Neural cell (in vitro differentiated cells): ENCODE data around the gene KRTAP4-4. TPM values are rescaled to one million over a fixed set of nuclear protein-coding genes. Genes with fewer than 3 reads are reported as not detected.
"Not testable (repeated sequence)": the region's sequence is repeated elsewhere in the genome, so short reads cannot be mapped to it uniquely, and the experiment has no call there.

Source experiments
- H2AFZ ChIP-seq: fragments of 200-600, 300-800 bp; sonication (generic), shearing (Covaris generic); 2 replicates; pipeline ENCODE4 v1.6.0; 2014; ENCODE audit warnings: low read depth, mild to moderate bottlenecking, antibody characterized with exemption, low read length, moderate library complexity
- H3F3A ChIP-seq: fragments of 200-600 bp; shearing (Covaris generic); 2 replicates; pipeline ENCODE4 v1.6.1; 2016; ENCODE audit warnings: mild to moderate bottlenecking, moderate library complexity, mixed read lengths, antibody characterized with exemption, low read length; ENCODE audit not compliant: insufficient read depth, poor library complexity, severe bottlenecking
- H3K27ac ChIP-seq: fragments of 200-600, 300-800 bp; sonication (generic), shearing (Covaris generic); 2 replicates; pipeline ENCODE4 v1.5.1; 2014; ENCODE audit warnings: mild to moderate bottlenecking, low read length, moderate library complexity
- H3K27me3 ChIP-seq: fragments of 300-800, 200-600 bp; sonication (generic), shearing (Covaris generic); 2 replicates; pipeline ENCODE4 v1.6.0; 2014; ENCODE audit warnings: mild to moderate bottlenecking, low read depth, low read length, moderate library complexity; ENCODE audit not compliant: insufficient read depth
- H3K36me3 ChIP-seq: fragments of 300-800, 200-600 bp; sonication (generic), shearing (Covaris generic); 2 replicates; pipeline ENCODE4 v1.5.1; 2014; ENCODE audit warnings: mild to moderate bottlenecking, antibody characterized with exemption, low read length, moderate library complexity; ENCODE audit not compliant: insufficient read depth
- H3K4me2 ChIP-seq: fragments of 300-800, 200-600 bp; sonication (generic), shearing (Covaris generic); 2 replicates; pipeline ENCODE4 v1.6.0; 2014; ENCODE audit warnings: mild to moderate bottlenecking, low read length
- H3K4me3 ChIP-seq: fragments of 300-800, 200-600 bp; sonication (generic), shearing (Covaris generic); 2 replicates; pipeline ENCODE4 v1.5.1; 2014; ENCODE audit warnings: mild to moderate bottlenecking, low read length, moderate library complexity
- H3K79me2 ChIP-seq: fragments of 200-600 bp; shearing (Covaris generic); replicated peaks from 2 replicates; pipeline ENCODE4 v1.6.0; 2014; ENCODE audit warnings: mild to moderate bottlenecking, low read length, moderate library complexity; ENCODE audit not compliant: insufficient read depth
- H3K9ac ChIP-seq: fragments of 300-800, 200-600 bp; sonication (generic), shearing (Covaris generic); 2 replicates; pipeline ENCODE4 v1.6.1; 2016; ENCODE audit warnings: mild to moderate bottlenecking, low read length, mixed read lengths
- H3K9me2 ChIP-seq: fragments of 200-600 bp; shearing (Covaris generic); 2 replicates; pipeline ENCODE4 v1.6.1; 2016; ENCODE audit warnings: mild to moderate bottlenecking, low read length, mixed read lengths; ENCODE audit not compliant: insufficient read depth
- H3K9me3 ChIP-seq: fragments of 200-600, 300-800 bp; sonication (generic), shearing (Covaris generic); 2 replicates; pipeline ENCODE4 v1.6.1; 2016; ENCODE audit warnings: mild to moderate bottlenecking, mixed run types, low read length, moderate library complexity, mixed read lengths
- H4K20me1 ChIP-seq: fragments of 200-600 bp; shearing (Covaris generic); 2 replicates; pipeline ENCODE4 v1.6.1; 2016; ENCODE audit warnings: mild to moderate bottlenecking, mixed run types; ENCODE audit not compliant: insufficient read depth
- CTCF ChIP-seq: fragments of 450-650 bp; IDR thresholded peaks from 2 replicates; pipeline ENCODE4 v1.5.1; 2014; ENCODE audit warnings: antibody characterized with exemption, mild to moderate bottlenecking, moderate library complexity; ENCODE audit not compliant: poor library complexity, severe bottlenecking
- EP300 ChIP-seq: fragments of 450-650 bp; conservative IDR thresholded peaks from 2 replicates; pipeline ENCODE4 v1.6.1; 2014; ENCODE audit warnings: antibody characterized with exemption, mild to moderate bottlenecking, moderate library complexity; ENCODE audit not compliant: poor library complexity, severe bottlenecking
- EZH2 ChIP-seq: fragments of 200-600, 300-800 bp; shearing (Covaris generic), sonication (generic); IDR thresholded peaks from 2 replicates; pipeline ENCODE4 v1.6.1; 2014; ENCODE audit warnings: antibody characterized with exemption, low read length, borderline replicate concordance, mild to moderate bottlenecking; ENCODE audit not compliant: insufficient read depth, poor library complexity, severe bottlenecking
- MXI1 ChIP-seq: fragments of 450-650 bp; conservative IDR thresholded peaks from 2 replicates; pipeline ENCODE4 v1.6.1; 2014; ENCODE audit warnings: antibody characterized with exemption, mild to moderate bottlenecking; ENCODE audit not compliant: poor library complexity, severe bottlenecking
- POLR2AphosphoS5 ChIP-seq: IDR thresholded peaks from 2 replicates; pipeline ENCODE4 v1.6.1; 2012
- RAD21 ChIP-seq: fragments of 450-650 bp; conservative IDR thresholded peaks from 2 replicates; pipeline ENCODE4 v1.6.1; 2014; ENCODE audit warnings: antibody characterized with exemption, mild to moderate bottlenecking, moderate library complexity
- REST ChIP-seq: IDR thresholded peaks from 2 replicates; pipeline ENCODE4 v1.6.1; 2012; ENCODE audit warnings: borderline replicate concordance
- SMC3 ChIP-seq: fragments of 450-650 bp; conservative IDR thresholded peaks from 2 replicates; pipeline ENCODE4 v1.6.1; 2014; ENCODE audit warnings: antibody characterized with exemption, mild to moderate bottlenecking, moderate library complexity; ENCODE audit not compliant: poor library complexity
- TAF1 ChIP-seq: IDR thresholded peaks from 2 replicates; pipeline ENCODE4 v1.6.1; 2012; ENCODE audit warnings: low read depth
- polyA plus RNA-seq: library from polyadenylated mRNA; depleted of rRNA; stranded (reverse); fragments of >200 nt; gene quantifications from 2 replicates; pipeline ENCODE4 v1.2.3, GENCODE V29; 2014

Gene KRTAP4-4
- polyA plus RNA-seq, 1 donor from 2014 or later, result not detected

DNA sequence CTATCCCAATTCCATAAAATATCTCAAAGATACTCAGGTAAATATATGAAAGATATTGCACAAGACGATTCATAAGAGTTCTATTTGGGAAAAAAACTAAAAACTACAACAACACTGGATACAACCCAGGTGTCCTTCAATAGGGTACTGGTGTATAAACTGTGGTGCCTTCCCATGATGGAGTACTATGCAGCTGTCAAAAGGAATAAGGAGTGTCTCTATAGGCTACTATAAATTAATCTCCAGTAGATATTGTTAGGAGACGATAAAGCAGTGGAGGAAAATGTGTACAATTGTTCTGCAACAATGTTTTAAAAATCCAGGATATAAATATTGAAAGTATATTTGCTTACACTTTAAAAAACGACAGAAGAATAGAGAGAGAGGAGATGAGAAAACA is 34.1 kb downstream of the KRTAP4-4 start:
- no peaks in the 10 kb centered on the region for H3K36me3 ChIP-seq
- H3K27me3 ChIP-seq, result no peaks in the 10 kb centered on the region
- H3F3A ChIP-seq, result no peaks in the 10 kb centered on the region
- no peaks in the 10 kb centered on the region for H3K9me3 ChIP-seq
- H2AFZ ChIP-seq, result no peak overlapping the region
- no peak overlapping the region for H3K9ac ChIP-seq
- H3K27ac ChIP-seq, result no peak overlapping the region
- H3K4me2 ChIP-seq, result no peak overlapping the region
- no peaks in the 10 kb centered on the region for H3K9me2 ChIP-seq
- no peaks in the 10 kb centered on the region for H3K79me2 ChIP-seq
- TF ChIP-seq REST, result no peak
- no peak for TF ChIP-seq RAD21
- no peak for TF ChIP-seq POLR2AphosphoS5
- no peak for TF ChIP-seq MXI1
- TF ChIP-seq SMC3, result no peak
- TF ChIP-seq EZH2, result no peak
- TF ChIP-seq TAF1, result no peak
- no peak for TF ChIP-seq CTCF
- TF ChIP-seq EP300, result no peak
- no peaks in the 10 kb centered on the region for H4K20me1 ChIP-seq
- no peak overlapping the region for H3K4me3 ChIP-seq

GRCh38 chr17:41125064-41125463 is 35.5 kb downstream of the KRTAP4-4 start:
- no peaks in the 10 kb centered on the region for H3K9me3 ChIP-seq
- H2AFZ ChIP-seq, result no peak overlapping the region
- H3K9ac ChIP-seq, result no peak overlapping the region
- no peaks in the 10 kb centered on the region for H3K79me2 ChIP-seq
- H3K36me3 ChIP-seq, result no peaks in the 10 kb centered on the region
- H3K9me2 ChIP-seq, result no peaks in the 10 kb centered on the region
- no peaks in the 10 kb centered on the region for H4K20me1 ChIP-seq
- no peak overlapping the region for H3K4me3 ChIP-seq
- TF ChIP-seq REST (no peak), SMC3 (no peak), RAD21 (no peak), TAF1 (no peak), POLR2AphosphoS5 (no peak)
- no peak overlapping the region for H3K4me2 ChIP-seq
- H3F3A ChIP-seq, result no peaks in the 10 kb centered on the region
- no peaks in the 10 kb centered on the region for H3K27me3 ChIP-seq
- H3K27ac ChIP-seq, result no peak overlapping the region

- not testable (repeated sequence) for H2AFZ ChIP-seq, H3K4me2 ChIP-seq, H3K9me3 ChIP-seq, H3K9me2 ChIP-seq, H4K20me1 ChIP-seq, H3K4me3 ChIP-seq, H3K36me3 ChIP-seq, H3F3A ChIP-seq, H3K79me2 ChIP-seq, H3K27me3 ChIP-seq, H3K27ac ChIP-seq, H3K9ac ChIP-seq
Observed at GRCh38 chr17:41123991-41124371, 36.6 kb downstream of the KRTAP4-4 start, which contains the start of gene KRTAP4-12. TSS of gene KRTAP4-12 (minus strand) at chr17:41124182. CDS start at chr17:41124122, 60 bp downstream.

DNA sequence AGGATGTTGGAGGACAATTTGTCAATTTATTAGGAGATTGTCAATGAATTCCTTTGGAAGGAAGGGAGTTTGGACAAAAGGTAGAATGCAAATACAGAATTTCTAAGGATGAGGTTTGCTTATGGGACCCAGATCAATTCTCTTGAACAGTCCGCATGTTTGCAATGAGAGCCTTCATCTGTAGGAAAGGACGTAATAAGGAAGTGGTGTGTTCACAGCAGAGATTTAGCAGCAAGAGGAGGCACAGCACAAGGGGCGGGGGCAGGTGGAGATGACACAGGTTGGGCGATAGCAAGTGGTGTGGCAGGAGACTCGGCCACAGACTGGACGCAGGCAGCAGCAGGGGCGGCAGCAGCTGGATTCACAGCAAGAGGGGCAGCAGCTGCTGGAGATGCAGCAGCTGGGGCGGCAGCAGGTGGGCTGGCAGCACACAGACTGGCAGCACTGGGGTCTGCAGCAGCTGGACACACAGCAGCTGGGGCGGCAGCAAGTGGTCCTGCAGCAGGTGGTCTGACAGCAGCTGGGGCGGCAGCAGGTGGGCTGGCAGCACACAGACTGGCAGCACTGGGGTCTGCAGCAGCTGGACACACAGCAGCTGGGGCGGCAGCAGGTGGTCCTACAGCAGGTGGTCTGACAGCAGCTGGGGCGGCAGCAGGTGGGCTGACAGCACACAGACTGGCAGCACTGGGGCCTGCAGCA is 37.1 kb downstream of the KRTAP4-4 start:
- not testable (repeated sequence) for H3K79me2 ChIP-seq, H3K36me3 ChIP-seq, H3K27ac ChIP-seq, H3F3A ChIP-seq, H3K9me3 ChIP-seq, H3K9me2 ChIP-seq, H3K4me2 ChIP-seq, H4K20me1 ChIP-seq, H2AFZ ChIP-seq, H3K4me3 ChIP-seq, H3K9ac ChIP-seq, H3K27me3 ChIP-seq
